Upper lobe of left lung (tissue), 6 donors: ENCODE measurements around the gene DIAPH3. TPM values are rescaled to one million over a fixed set of nuclear protein-coding genes. Genes with fewer than 3 reads are reported as not detected.

Source experiments
- ATAC-seq, 2 donors: fragments of 200-7000 bp; cut with Tn5 transposase; one replicate each; pipeline ENCODE4 v1.9.1; 2022; ENCODE audit warnings: mild to moderate bottlenecking in 2 of 2, moderate library complexity in 2 of 2; ENCODE audit not compliant: low FRiP score in 2 of 2
- DNase-seq, 2 donors: peaks; one replicate each; pipeline ENCODE4 v3.0.0-alpha.2; 2019 to 2020
- H3K27ac ChIP-seq, 4 donors: fragments of 200-600 bp; sonication (generic); one replicate each; pipeline ENCODE4 v1.5.1; 2016 to 2019
- H3K27me3 ChIP-seq, 4 donors: fragments of 200-600 bp; sonication (generic); one replicate each; pipeline ENCODE4 v1.5.1; 2017 to 2019
- H3K36me3 ChIP-seq, 4 donors: fragments of 200-600 bp; sonication (generic); one replicate each; pipeline ENCODE4 v1.5.1; 2016 to 2019
- H3K4me1 ChIP-seq, 4 donors: fragments of 200-600 bp; sonication (generic); one replicate each; pipeline ENCODE4 v1.5.1; 2018 to 2019
- H3K4me3 ChIP-seq, 4 donors: fragments of 200-600 bp; sonication (generic); one replicate each; pipeline ENCODE4 v1.5.1; 2017 to 2019; ENCODE audit warnings: mild to moderate bottlenecking in 2 of 4, moderate library complexity in 1 of 4
- H3K9me3 ChIP-seq, 4 donors: fragments of 200-600 bp; sonication (generic); one replicate each; pipeline ENCODE4 v1.5.1; 2018 to 2019
- EP300 ChIP-seq, 4 donors: sonication (generic); formaldehyde crosslinking; IDR thresholded peaks; one replicate each; pipeline ENCODE4 v1.5.1; 2017; ENCODE audit warnings: antibody characterized with exemption in 4 of 4, control low read depth in 2 of 4
- POLR2A ChIP-seq, 4 donors: fragments of 450-650 bp; IDR thresholded peaks; one replicate each; pipeline ENCODE4 v1.5.1; 2016 to 2017; ENCODE audit warnings: antibody characterized with exemption in 4 of 4, mild to moderate bottlenecking in 2 of 4
- POLR2AphosphoS5 ChIP-seq, 2 donors: sonication (generic); formaldehyde crosslinking; IDR thresholded peaks; one replicate each; pipeline ENCODE4 v1.5.1; 2017; ENCODE audit warnings: antibody characterized with exemption in 2 of 2
- WGBS, 2 donors: methylation state at CpG; one replicate each; pipeline ENCODE4 v1.1.5; 2017 to 2018; 5-methylcytosine and 5-hydroxymethylcytosine counted together
- total RNA-seq, 6 donors: library from RNA; depleted of rRNA in 4 of 6; stranded (reverse); fragments of >200 nt in 4 of 6; gene quantifications; one replicate each; pipeline versions ENCODE4 v1.1.0 to v1.2.1, GENCODE V29; 2016 to 2021
- TF ChIP-seq, protein P1 (sequence below), 6 experiments: fragments of 450-650 bp in 4 of 6; fragments of 200-600 bp in 2 of 6; sonication (generic) in 2 of 6; IDR thresholded peaks; one replicate each; pipeline ENCODE4 v1.5.1; 2016 to 2019; ENCODE audit warnings: antibody characterized with exemption in 6 of 6
- donor health status: DM: no; HTN: no; CAD: no; lungs with moderate emphysema.
- donor health status: DM: no; HTN: yes; CAD: no; lungs with severe emphysema.

Gene DIAPH3
- total RNA-seq, 6 donors from 2014 or later: 2.8 to 6.3 (median 5.4) TPM

DNA sequence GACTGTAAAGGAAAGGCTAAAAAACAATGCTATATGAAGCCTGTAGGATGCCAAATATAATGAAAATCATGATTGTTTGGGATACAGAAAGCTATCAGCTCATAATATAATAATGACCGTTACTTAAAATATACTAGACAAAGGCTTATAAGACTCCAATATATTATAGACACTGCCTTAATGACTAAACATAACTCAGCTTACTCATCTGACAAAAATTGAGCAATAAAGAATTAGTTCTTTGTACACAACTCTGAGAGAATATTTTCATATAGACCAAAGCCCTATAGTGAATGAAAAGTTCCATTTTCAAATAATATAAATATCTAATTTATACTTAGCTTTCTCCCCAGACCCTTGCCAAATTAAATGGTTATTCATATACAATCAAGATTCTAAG lies 283.3 kb downstream of the DIAPH3 start:
- Histone ChIP-seq H3K27me3 (no peaks in the 10 kb centered on the region), H3K4me1 (no peaks in the 10 kb centered on the region), H3K36me3 (no peaks in the 10 kb centered on the region), H3K4me3 (no peak overlapping the region), H3K27ac (no peak overlapping the region), H3K9me3 (no peaks in the 10 kb centered on the region)
- no peak for TF ChIP-seq POLR2AphosphoS5 (IDR thresholded peaks at IDR 0.05)
- TF ChIP-seq, protein P1, sequence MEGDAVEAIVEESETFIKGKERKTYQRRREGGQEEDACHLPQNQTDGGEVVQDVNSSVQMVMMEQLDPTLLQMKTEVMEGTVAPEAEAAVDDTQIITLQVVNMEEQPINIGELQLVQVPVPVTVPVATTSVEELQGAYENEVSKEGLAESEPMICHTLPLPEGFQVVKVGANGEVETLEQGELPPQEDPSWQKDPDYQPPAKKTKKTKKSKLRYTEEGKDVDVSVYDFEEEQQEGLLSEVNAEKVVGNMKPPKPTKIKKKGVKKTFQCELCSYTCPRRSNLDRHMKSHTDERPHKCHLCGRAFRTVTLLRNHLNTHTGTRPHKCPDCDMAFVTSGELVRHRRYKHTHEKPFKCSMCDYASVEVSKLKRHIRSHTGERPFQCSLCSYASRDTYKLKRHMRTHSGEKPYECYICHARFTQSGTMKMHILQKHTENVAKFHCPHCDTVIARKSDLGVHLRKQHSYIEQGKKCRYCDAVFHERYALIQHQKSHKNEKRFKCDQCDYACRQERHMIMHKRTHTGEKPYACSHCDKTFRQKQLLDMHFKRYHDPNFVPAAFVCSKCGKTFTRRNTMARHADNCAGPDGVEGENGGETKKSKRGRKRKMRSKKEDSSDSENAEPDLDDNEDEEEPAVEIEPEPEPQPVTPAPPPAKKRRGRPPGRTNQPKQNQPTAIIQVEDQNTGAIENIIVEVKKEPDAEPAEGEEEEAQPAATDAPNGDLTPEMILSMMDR (IDR thresholded peaks at IDR 0.05): no peak
- no peak for TF ChIP-seq EP300 (IDR thresholded peaks at IDR 0.05)
- DNase-seq (no peak), ATAC-seq (no peak)
- WGBS, 2 donors: 75 to 85% methylated on average over 1 of the region's 1 CpG

DNA sequence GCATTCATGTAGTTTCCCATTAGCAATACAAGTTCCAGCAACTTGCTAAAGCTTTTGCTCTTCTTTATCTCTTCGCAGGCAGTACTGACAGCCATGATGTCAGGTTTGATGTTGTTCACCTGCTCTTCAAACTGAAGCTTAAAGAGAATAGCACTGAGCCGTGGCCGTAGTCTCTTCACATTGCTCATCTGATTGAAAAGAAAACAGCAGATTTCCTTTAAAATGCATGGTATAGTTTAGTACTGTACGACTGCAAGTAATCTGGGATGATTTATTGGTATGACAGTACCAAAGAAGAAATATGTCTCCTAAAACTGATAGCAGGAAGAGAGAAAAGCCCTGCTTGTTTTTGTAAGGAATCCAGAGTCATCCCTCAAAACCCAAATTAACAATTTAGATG lies 284.4 kb downstream of the DIAPH3 start:
- Histone ChIP-seq H3K9me3 (no peaks in the 10 kb centered on the region), H3K27ac (no peak overlapping the region), H3K27me3 (no peaks in the 10 kb centered on the region), H3K4me1 (no peaks in the 10 kb centered on the region), H3K36me3 (no peaks in the 10 kb centered on the region), H3K4me3 (no peak overlapping the region)
- WGBS, 2 donors: 81 to 84% methylated on average over 4 of the region's 4 CpGs
- TF ChIP-seq, protein P1 (IDR thresholded peaks at IDR 0.05): no peak
- ATAC-seq (no peak), DNase-seq (no peak)

DNA sequence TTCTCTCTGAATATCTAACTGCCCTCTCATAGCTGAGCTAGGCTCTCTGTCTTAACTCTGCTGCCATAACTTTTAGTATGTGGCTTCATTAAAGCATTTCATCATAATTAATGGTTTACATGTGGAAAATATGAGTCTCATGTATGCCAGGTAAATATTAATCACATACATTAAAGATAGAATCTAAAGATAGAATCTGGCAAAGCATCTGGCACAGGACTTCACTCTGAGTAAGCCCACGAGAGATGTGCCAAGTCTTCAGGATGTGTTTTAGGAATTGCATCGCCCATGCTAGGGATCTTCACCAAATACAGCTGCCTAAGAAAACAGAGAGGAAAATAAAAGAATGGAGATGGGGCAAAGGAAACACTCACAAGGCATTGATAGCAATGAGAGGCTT lies 285.8 kb downstream of the DIAPH3 start:
- Histone ChIP-seq H3K27ac (no peak overlapping the region), H3K4me3 (no peak overlapping the region), H3K9me3 (no peaks in the 10 kb centered on the region), H3K27me3 (no peaks in the 10 kb centered on the region), H3K4me1 (no peaks in the 10 kb centered on the region), H3K36me3 (no peaks in the 10 kb centered on the region)
- no peak for DNase-seq
- ATAC-seq: no peak
- TF ChIP-seq EP300 (IDR thresholded peaks at IDR 0.05) (no peak), POLR2A (IDR thresholded peaks at IDR 0.05) (no peak), POLR2AphosphoS5 (IDR thresholded peaks at IDR 0.05) (no peak)
- TF ChIP-seq, protein P1 (IDR thresholded peaks at IDR 0.05): no peak
- 85 to 89% methylated on average over 2 of the region's 2 CpGs for WGBS, 2 donors

DNA sequence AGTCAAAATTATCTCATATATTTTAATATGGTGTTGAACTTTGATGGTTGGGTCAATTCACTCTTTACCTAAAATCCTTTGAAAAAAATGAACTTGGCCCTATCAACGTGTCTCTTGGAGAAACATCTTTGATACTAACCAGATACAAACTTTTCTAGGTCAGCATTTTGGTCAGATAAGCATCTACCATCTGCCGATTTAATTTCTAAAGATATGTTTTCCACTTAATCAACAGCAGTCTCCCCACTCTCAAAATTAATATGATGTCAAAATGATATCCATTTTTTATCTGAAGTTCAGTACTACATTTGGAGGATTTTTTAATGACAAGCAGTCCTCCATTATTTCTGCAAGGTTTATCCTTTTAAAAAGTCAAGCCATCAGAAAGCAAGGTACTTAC lies 288.8 kb downstream of the DIAPH3 start:
- WGBS, 2 donors: 89 to 93% methylated on average over 2 of the region's 2 CpGs
- ATAC-seq (no peak), DNase-seq (no peak)
- TF ChIP-seq POLR2AphosphoS5 (IDR thresholded peaks at IDR 0.05) (no peak), POLR2A (IDR thresholded peaks at IDR 0.05) (no peak), EP300 (IDR thresholded peaks at IDR 0.05) (no peak)
- TF ChIP-seq, protein P1 (IDR thresholded peaks at IDR 0.05): no peak
- H3K27me3 ChIP-seq: no peaks in the 10 kb centered on the region
- H3K36me3 ChIP-seq: no peaks in the 10 kb centered on the region
- H3K4me1 ChIP-seq: no peaks in the 10 kb centered on the region
- H3K27ac ChIP-seq: no peak overlapping the region
- H3K4me3 ChIP-seq: no peak overlapping the region
- H3K9me3 ChIP-seq: no peaks in the 10 kb centered on the region

DNA sequence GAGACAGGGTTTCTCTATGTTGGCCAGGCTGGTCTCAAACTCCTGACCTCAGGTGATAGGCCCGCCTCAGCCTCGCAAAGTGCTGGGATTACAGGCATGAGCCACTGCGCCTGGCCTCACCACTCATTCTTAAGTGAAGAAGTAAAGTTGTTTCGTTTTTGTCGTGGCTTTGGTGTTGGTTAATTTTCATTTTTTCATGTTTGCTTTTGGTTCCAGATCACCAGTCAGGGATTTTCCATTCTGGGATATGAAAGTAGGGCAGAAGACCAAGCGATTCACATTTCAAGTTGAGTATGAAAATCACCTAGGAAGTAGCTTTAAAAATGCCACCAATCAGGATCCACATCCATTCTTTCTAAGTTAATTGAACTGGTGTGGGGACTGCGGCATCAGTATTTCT lies 289.9 kb downstream of the DIAPH3 start:
- no peak for ATAC-seq
- TF ChIP-seq POLR2AphosphoS5 (IDR thresholded peaks at IDR 0.05): no peak
- TF ChIP-seq EP300 (IDR thresholded peaks at IDR 0.05): no peak
- no peak for TF ChIP-seq POLR2A (IDR thresholded peaks at IDR 0.05)
- TF ChIP-seq, protein P1 (IDR thresholded peaks at IDR 0.05): no peak
- 96% methylated on average over 7 of the region's 7 CpGs for WGBS, 2 donors
- no peaks in the 10 kb centered on the region for H3K4me1 ChIP-seq
- no peaks in the 10 kb centered on the region for H3K27me3 ChIP-seq
- no peaks in the 10 kb centered on the region for H3K9me3 ChIP-seq
- no peaks in the 10 kb centered on the region for H3K36me3 ChIP-seq
- no peak for DNase-seq
- H3K4me3 ChIP-seq: no peak overlapping the region
- no peak overlapping the region for H3K27ac ChIP-seq
